ENCODE data around the gene ELOA2. TPM values are rescaled to one million over a fixed set of nuclear protein-coding genes. Genes with fewer than 3 reads are reported as not detected.

The ELOA2 gene
- total RNA-seq, 2 experiments from 2014 or later, result not detected

Other genes with a start within 250 kb of the ELOA2 start
- 10 to 100 TPM; 21.9 to 23.4 TPM for gene PIAS2, start 118.1 kb downstream of the ELOA2 start, total RNA-seq
- gene KATNAL2, start 118.0 kb downstream of the ELOA2 start, total RNA-seq, result under 1 TPM; 0.45 to 0.52 TPM
- 10 to 100 TPM; 32.8 to 33.9 TPM for gene HDHD2, start 114.9 kb upstream of the ELOA2 start, total RNA-seq
- gene IER3IP1, start 140.7 kb upstream of the ELOA2 start, total RNA-seq, result 1 to 10 TPM; 9.7 to 10.0 TPM
- gene SKOR2, start 216.0 kb upstream of the ELOA2 start, total RNA-seq, result not detected